ENCODE data around the gene KRT32. TPM values are rescaled to one million over a fixed set of nuclear protein-coding genes. Genes with fewer than 3 reads are reported as not detected.
"Not testable (repeated sequence)": the region's sequence is repeated elsewhere in the genome, so short reads cannot be mapped to it uniquely, and the experiment has no call there.

Gene KRT32
- total and polyA plus RNA-seq, 4 donors: not detected

GRCh38 chr17:41428591-41429291, 38.4 kb downstream of the KRT32 start:
- Histone ChIP-seq H3K4me3 (no peak overlapping the region), H3K9ac (ENCODE audit: insufficient read depth in 1 of 2, low read length in 2 of 2) (no peak overlapping the region), H3K27me3 (ENCODE audit: control insufficient read depth in 3 of 3, insufficient read depth in 3 of 3, low read length in 2 of 3) (no peaks in the 10 kb centered on the region), H3K27ac (ENCODE audit: low read depth in 1 of 2, low read length in 1 of 2) (no peak overlapping the region), H3K36me3 (ENCODE audit: control insufficient read depth in 4 of 4, insufficient read depth in 4 of 4, low read length in 4 of 4) (no peaks in the 10 kb centered on the region), H3K4me1 (ENCODE audit: control insufficient read depth in 5 of 5, insufficient read depth in 5 of 5, low read length in 5 of 5) (no peaks in the 10 kb centered on the region), H3K9me3 (ENCODE audit: control insufficient read depth in 4 of 4, insufficient read depth in 3 of 4, low read length in 3 of 4) (no peaks in the 10 kb centered on the region)
- ATAC-seq (ENCODE audit: insufficient read depth, low FRiP score) (no peak), DNase-seq (no peak)
- no peak for TF ChIP-seq CTCF (IDR thresholded peaks at IDR 0.05; ENCODE audit: control extremely low read depth, extremely low read depth)
- 71 to 81% methylated on average over 4 of the region's 4 CpGs for WGBS, 2 donors

GRCh38 chr17:41424111-41424635, 43.0 kb downstream of the KRT32 start, which contains the start of gene KRT37:
TSS of gene KRT37 (minus strand) at chr17:41424585. CDS start at chr17:41424523, 62 bp downstream.
- no peaks in the 10 kb centered on the region for H3K4me1 ChIP-seq (ENCODE audit: control insufficient read depth in 5 of 5, insufficient read depth in 5 of 5, low read length in 5 of 5)
- H3K9ac ChIP-seq (ENCODE audit: insufficient read depth in 1 of 2, low read length in 2 of 2): no peak within 1 kb of the TSS
- WGBS, 2 donors: 93 to 94% methylated on average over 12 to 13 of the region's 13 CpGs
- no peak for TF ChIP-seq CTCF (IDR thresholded peaks at IDR 0.05; ENCODE audit: control extremely low read depth, extremely low read depth)
- no peaks in the 10 kb centered on the region for H3K36me3 ChIP-seq (ENCODE audit: control insufficient read depth in 4 of 4, insufficient read depth in 4 of 4, low read length in 4 of 4)
- DNase-seq (no peak), ATAC-seq (ENCODE audit: insufficient read depth, low FRiP score) (no peak)
- H3K27ac ChIP-seq (ENCODE audit: low read depth in 1 of 2, low read length in 1 of 2): no peak within 1 kb of the TSS
- H3K9me3 ChIP-seq (ENCODE audit: control insufficient read depth in 4 of 4, insufficient read depth in 3 of 4, low read length in 3 of 4): no peaks in the 10 kb centered on the region
- H3K4me3 ChIP-seq: no peak within 1 kb of the TSS
- no peaks in the 10 kb centered on the region for H3K27me3 ChIP-seq (ENCODE audit: control insufficient read depth in 3 of 3, insufficient read depth in 3 of 3, low read length in 2 of 3)

- not testable (repeated sequence) for H3K9me3 ChIP-seq (ENCODE audit: control insufficient read depth in 4 of 4, insufficient read depth in 3 of 4, low read length in 3 of 4); H3K27ac ChIP-seq (ENCODE audit: low read depth in 1 of 2, low read length in 1 of 2); H3K27me3 ChIP-seq (ENCODE audit: control insufficient read depth in 3 of 3, insufficient read depth in 3 of 3, low read length in 2 of 3); ATAC-seq (ENCODE audit: insufficient read depth, low FRiP score); H3K4me3 ChIP-seq; DNase-seq; H3K9ac ChIP-seq (ENCODE audit: insufficient read depth in 1 of 2, low read length in 2 of 2); H3K4me1 ChIP-seq (ENCODE audit: control insufficient read depth in 5 of 5, insufficient read depth in 5 of 5, low read length in 5 of 5); H3K36me3 ChIP-seq (ENCODE audit: control insufficient read depth in 4 of 4, insufficient read depth in 4 of 4, low read length in 4 of 4)
- WGBS, 2 donors: 87 to 91% methylated on average over 8 to 11 of the region's 11 CpGs
These were observed 44.6 kb downstream of the KRT32 start for GRCh38 chr17:41422586-41422985.

GRCh38 chr17:41421617-41422016, 45.6 kb downstream of the KRT32 start:
- Histone ChIP-seq H3K4me1 (ENCODE audit: control insufficient read depth in 5 of 5, insufficient read depth in 5 of 5, low read length in 5 of 5) (peaks cover 0 to 1% (median 0%) of the 10 kb centered on the region in 5 donors), H3K4me3 (no peak overlapping the region), H3K27me3 (ENCODE audit: control insufficient read depth in 3 of 3, insufficient read depth in 3 of 3, low read length in 2 of 3) (no peaks in the 10 kb centered on the region), H3K9ac (ENCODE audit: insufficient read depth in 1 of 2, low read length in 2 of 2) (no peak overlapping the region), H3K9me3 (ENCODE audit: control insufficient read depth in 4 of 4, insufficient read depth in 3 of 4, low read length in 3 of 4) (no peaks in the 10 kb centered on the region), H3K36me3 (ENCODE audit: control insufficient read depth in 4 of 4, insufficient read depth in 4 of 4, low read length in 4 of 4) (no peaks in the 10 kb centered on the region), H3K27ac (ENCODE audit: low read depth in 1 of 2, low read length in 1 of 2) (no peak overlapping the region)
- 76 to 78% methylated on average over 4 of the region's 4 CpGs for WGBS, 2 donors
- no peak for TF ChIP-seq CTCF (IDR thresholded peaks at IDR 0.05; ENCODE audit: control extremely low read depth, extremely low read depth)
- DNase-seq (no peak), ATAC-seq (ENCODE audit: insufficient read depth, low FRiP score) (no peak)
